Measurements from ENCODE around the gene NCOA3.

GRCh38 chr20:47687095-47687987 is 185.7 kb downstream of the NCOA3 start:
- TF ChIP-seq POLR2A (IDR thresholded peaks at IDR 0.05) (no peak), CTCF (IDR thresholded peaks at IDR 0.05) (no peak)
